Astrocyte (in vitro differentiated cells and primary cell): Measurements from ENCODE around the gene RECK.

Experiments used
- EZH2 ChIP-seq: IDR thresholded peaks from 2 replicates; pipeline ENCODE4 v1.6.1; 2012; ENCODE audit warnings: mild to moderate bottlenecking, low read length, inconsistent platforms; ENCODE audit not compliant: insufficient read depth
- TF ChIP-seq, protein P1 (sequence below): IDR thresholded peaks from 2 replicates; pipeline ENCODE4 v1.5.1; 2011; ENCODE audit warnings: low read depth, mild to moderate bottlenecking, inconsistent platforms, low read length, moderate library complexity; ENCODE audit not compliant: insufficient read depth

GRCh38 chr9:36158917-36159316 is 122.2 kb downstream of the RECK start:
- TF ChIP-seq, protein P1, sequence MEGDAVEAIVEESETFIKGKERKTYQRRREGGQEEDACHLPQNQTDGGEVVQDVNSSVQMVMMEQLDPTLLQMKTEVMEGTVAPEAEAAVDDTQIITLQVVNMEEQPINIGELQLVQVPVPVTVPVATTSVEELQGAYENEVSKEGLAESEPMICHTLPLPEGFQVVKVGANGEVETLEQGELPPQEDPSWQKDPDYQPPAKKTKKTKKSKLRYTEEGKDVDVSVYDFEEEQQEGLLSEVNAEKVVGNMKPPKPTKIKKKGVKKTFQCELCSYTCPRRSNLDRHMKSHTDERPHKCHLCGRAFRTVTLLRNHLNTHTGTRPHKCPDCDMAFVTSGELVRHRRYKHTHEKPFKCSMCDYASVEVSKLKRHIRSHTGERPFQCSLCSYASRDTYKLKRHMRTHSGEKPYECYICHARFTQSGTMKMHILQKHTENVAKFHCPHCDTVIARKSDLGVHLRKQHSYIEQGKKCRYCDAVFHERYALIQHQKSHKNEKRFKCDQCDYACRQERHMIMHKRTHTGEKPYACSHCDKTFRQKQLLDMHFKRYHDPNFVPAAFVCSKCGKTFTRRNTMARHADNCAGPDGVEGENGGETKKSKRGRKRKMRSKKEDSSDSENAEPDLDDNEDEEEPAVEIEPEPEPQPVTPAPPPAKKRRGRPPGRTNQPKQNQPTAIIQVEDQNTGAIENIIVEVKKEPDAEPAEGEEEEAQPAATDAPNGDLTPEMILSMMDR: no peak
- TF ChIP-seq EZH2: no peak
